ENCODE measurements around the gene ANKRD13A.

Gene ANKRD13A

DNA sequence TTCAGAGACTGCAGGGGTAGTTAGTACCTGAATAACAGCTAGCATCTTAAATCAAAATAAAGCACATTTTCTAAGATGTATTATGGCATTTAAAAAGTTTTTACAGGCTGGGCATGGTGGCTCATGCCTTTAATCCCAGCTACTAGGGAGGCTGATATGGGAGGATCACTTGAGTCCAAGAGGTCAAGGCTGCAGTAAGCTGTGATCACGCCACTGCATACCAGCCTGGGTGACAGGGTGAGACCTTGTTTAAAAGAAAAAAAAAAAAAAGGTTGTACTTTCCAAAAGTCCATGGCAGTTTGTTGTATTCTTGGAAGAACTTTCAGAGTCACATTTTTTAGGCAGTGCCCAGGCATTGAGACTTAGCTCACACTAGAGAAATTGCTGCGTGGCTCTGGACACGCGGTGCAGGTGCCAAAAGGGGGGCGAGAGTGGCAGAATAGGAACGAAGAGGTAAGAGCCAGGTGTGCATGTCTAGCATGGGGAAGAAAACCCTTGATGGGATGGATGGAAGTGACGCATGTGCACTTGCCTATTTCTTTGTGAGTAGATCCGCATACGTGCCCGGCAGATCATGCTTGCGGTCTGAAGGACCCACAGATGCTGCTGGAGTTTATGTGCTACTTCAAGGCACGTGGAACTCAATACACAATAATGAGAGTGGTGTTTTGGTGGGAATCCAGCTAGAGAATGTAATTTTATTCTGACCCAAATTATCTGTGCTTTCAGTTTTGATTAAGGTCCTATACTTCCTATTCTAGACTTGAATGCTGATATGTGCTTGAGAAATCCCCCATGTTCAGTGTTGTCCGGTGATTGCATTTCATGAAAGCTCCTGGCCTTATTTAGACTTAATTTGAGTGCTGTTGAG is 11.9 kb downstream of the ANKRD13A start:
- Histone ChIP-seq H3K4me3 (ENCODE audit: low read depth in 1 of 2, low read length in 2 of 2) (no peak overlapping the region), H3K27ac (ENCODE audit: low read depth, low read length) (no peak overlapping the region), H3K9ac (ENCODE audit: low read length) (no peak overlapping the region), H3K36me3 (ENCODE audit: insufficient read depth, low read length) (peaks cover 15% of the 10 kb centered on the region), H3K27me3 (ENCODE audit: control insufficient read depth in 1 of 2, insufficient read depth in 2 of 2, low read length in 2 of 2) (no peaks in the 10 kb centered on the region), H3K4me1 (ENCODE audit: insufficient read depth, low read length) (no peaks in the 10 kb centered on the region), H3K9me3 (ENCODE audit: low read length) (no peaks in the 10 kb centered on the region)

DNA sequence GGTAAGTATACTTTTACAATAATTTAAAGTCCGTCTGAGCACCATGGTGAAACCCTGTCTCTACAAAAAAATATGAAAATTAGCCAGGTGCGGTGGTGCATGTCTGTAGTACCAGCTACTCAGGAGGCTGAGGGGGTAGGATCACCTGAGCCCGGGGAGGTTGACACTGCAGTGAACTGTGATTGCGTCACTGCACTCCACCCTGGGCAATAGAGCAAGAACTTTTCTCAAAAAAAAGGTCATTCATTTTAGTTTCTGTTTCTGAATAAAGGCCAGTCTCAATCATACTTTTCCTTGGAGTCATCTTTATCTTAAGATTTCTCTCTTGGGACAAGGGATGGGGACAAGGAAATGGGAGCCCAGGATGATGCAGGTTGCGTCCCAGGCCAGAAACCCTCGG is 12.9 kb downstream of the ANKRD13A start:
- H3K36me3 ChIP-seq (ENCODE audit: insufficient read depth, low read length) = peaks cover 15% of the 10 kb centered on the region
- no peak overlapping the region for H3K4me3 ChIP-seq (ENCODE audit: low read depth in 1 of 2, low read length in 2 of 2)
- no peak overlapping the region for H3K27ac ChIP-seq (ENCODE audit: low read depth, low read length)
- no peaks in the 10 kb centered on the region for H3K4me1 ChIP-seq (ENCODE audit: insufficient read depth, low read length)
- H3K9me3 ChIP-seq (ENCODE audit: low read length) = no peaks in the 10 kb centered on the region
- no peaks in the 10 kb centered on the region for H3K27me3 ChIP-seq (ENCODE audit: control insufficient read depth in 1 of 2, insufficient read depth in 2 of 2, low read length in 2 of 2)
- H3K9ac ChIP-seq (ENCODE audit: low read length) = no peak overlapping the region

GRCh38 chr12:110012659-110013058 is 13.4 kb downstream of the ANKRD13A start:
- Histone ChIP-seq H3K9ac (ENCODE audit: low read length) (no peak overlapping the region), H3K27ac (ENCODE audit: low read depth, low read length) (no peak overlapping the region), H3K9me3 (ENCODE audit: low read length) (no peaks in the 10 kb centered on the region), H3K27me3 (ENCODE audit: control insufficient read depth in 1 of 2, insufficient read depth in 2 of 2, low read length in 2 of 2) (no peaks in the 10 kb centered on the region), H3K36me3 (ENCODE audit: insufficient read depth, low read length) (peaks cover 15% of the 10 kb centered on the region), H3K4me1 (ENCODE audit: insufficient read depth, low read length) (no peaks in the 10 kb centered on the region), H3K4me3 (ENCODE audit: low read depth in 1 of 2, low read length in 2 of 2) (no peak overlapping the region)

- Histone ChIP-seq H3K27me3 (ENCODE audit: control insufficient read depth in 1 of 2, insufficient read depth in 2 of 2, low read length in 2 of 2) (no peaks in the 10 kb centered on the region), H3K4me3 (ENCODE audit: low read depth in 1 of 2, low read length in 2 of 2) (no peak overlapping the region), H3K36me3 (ENCODE audit: insufficient read depth, low read length) (peaks cover 25% of the 10 kb centered on the region), H3K27ac (ENCODE audit: low read depth, low read length) (no peak overlapping the region), H3K9me3 (ENCODE audit: low read length) (no peaks in the 10 kb centered on the region), H3K4me1 (ENCODE audit: insufficient read depth, low read length) (no peaks in the 10 kb centered on the region), H3K9ac (ENCODE audit: low read length) (no peak overlapping the region)
Measured at GRCh38 chr12:110015132-110015531, 15.9 kb downstream of the ANKRD13A start.

DNA sequence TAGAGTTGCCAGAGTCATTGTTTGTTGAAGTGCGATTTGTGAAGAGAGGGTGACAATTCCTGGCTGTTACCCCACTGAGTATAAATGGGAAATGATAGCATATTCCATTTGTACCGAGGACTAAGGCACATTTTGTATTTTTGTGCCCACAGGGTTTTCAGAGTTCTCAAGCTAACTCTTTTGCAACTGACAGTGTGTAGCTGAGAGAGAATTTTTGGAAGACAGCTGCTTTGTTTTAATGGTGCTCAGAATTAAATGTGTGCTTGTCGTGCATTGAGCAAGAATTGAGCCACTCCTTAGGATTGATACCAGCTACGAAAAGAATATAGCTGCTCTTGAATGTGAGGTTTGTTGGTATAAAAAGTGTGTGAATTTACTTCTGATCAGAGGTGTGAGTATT is 21.7 kb downstream of the ANKRD13A start:
- Histone ChIP-seq H3K9me3 (ENCODE audit: low read length) (no peaks in the 10 kb centered on the region), H3K36me3 (ENCODE audit: insufficient read depth, low read length) (peaks cover 38% of the 10 kb centered on the region), H3K4me1 (ENCODE audit: insufficient read depth, low read length) (peaks cover 9% of the 10 kb centered on the region), H3K27ac (ENCODE audit: low read depth, low read length) (no peak overlapping the region), H3K4me3 (ENCODE audit: low read depth in 1 of 2, low read length in 2 of 2) (no peak overlapping the region), H3K27me3 (ENCODE audit: control insufficient read depth in 1 of 2, insufficient read depth in 2 of 2, low read length in 2 of 2) (no peaks in the 10 kb centered on the region), H3K9ac (ENCODE audit: low read length) (no peak overlapping the region)

GRCh38 chr12:110023059-110023980 is 24.1 kb downstream of the ANKRD13A start:
- H3K4me3 ChIP-seq (ENCODE audit: low read depth in 1 of 2, low read length in 2 of 2) = no peak overlapping the region
- no peaks in the 10 kb centered on the region for H3K9me3 ChIP-seq (ENCODE audit: low read length)
- H3K27ac ChIP-seq (ENCODE audit: low read depth, low read length) = no peak overlapping the region
- no peak overlapping the region for H3K9ac ChIP-seq (ENCODE audit: low read length)
- H3K27me3 ChIP-seq (ENCODE audit: control insufficient read depth in 1 of 2, insufficient read depth in 2 of 2, low read length in 2 of 2) = no peaks in the 10 kb centered on the region
- peaks cover 53% of the 10 kb centered on the region for H3K36me3 ChIP-seq (ENCODE audit: insufficient read depth, low read length)
- H3K4me1 ChIP-seq (ENCODE audit: insufficient read depth, low read length) = peaks cover 9% of the 10 kb centered on the region

- Histone ChIP-seq H3K4me1 (ENCODE audit: insufficient read depth, low read length) (peaks cover 9% of the 10 kb centered on the region), H3K9ac (ENCODE audit: low read length) (no peak overlapping the region), H3K4me3 (ENCODE audit: low read depth in 1 of 2, low read length in 2 of 2) (no peak overlapping the region), H3K9me3 (ENCODE audit: low read length) (no peaks in the 10 kb centered on the region), H3K27me3 (ENCODE audit: control insufficient read depth in 1 of 2, insufficient read depth in 2 of 2, low read length in 2 of 2) (no peaks in the 10 kb centered on the region), H3K36me3 (ENCODE audit: insufficient read depth, low read length) (peaks cover 56% of the 10 kb centered on the region), H3K27ac (ENCODE audit: low read depth, low read length) (peak overlapping the region; percentile 32)
Measured at GRCh38 chr12:110024051-110024450, 24.8 kb downstream of the ANKRD13A start.

- Histone ChIP-seq H3K36me3 (ENCODE audit: insufficient read depth, low read length) (peaks cover 39% of the 10 kb centered on the region), H3K4me1 (ENCODE audit: insufficient read depth, low read length) (peaks cover 4% of the 10 kb centered on the region), H3K4me3 (ENCODE audit: low read depth in 1 of 2, low read length in 2 of 2) (no peak overlapping the region), H3K9ac (ENCODE audit: low read length) (no peak overlapping the region), H3K27ac (ENCODE audit: low read depth, low read length) (no peak overlapping the region), H3K9me3 (ENCODE audit: low read length) (no peaks in the 10 kb centered on the region), H3K27me3 (ENCODE audit: control insufficient read depth in 1 of 2, insufficient read depth in 2 of 2, low read length in 2 of 2) (no peaks in the 10 kb centered on the region)
Measured at GRCh38 chr12:110028323-110028722, 29.1 kb downstream of the ANKRD13A start.

GRCh38 chr12:110029290-110029815 is 30.1 kb downstream of the ANKRD13A start:
- Histone ChIP-seq H3K36me3 (ENCODE audit: insufficient read depth, low read length) (peaks cover 47% of the 10 kb centered on the region), H3K4me3 (ENCODE audit: low read depth in 1 of 2, low read length in 2 of 2) (no peak overlapping the region), H3K27ac (ENCODE audit: low read depth, low read length) (no peak overlapping the region), H3K9me3 (ENCODE audit: low read length) (no peaks in the 10 kb centered on the region), H3K9ac (ENCODE audit: low read length) (no peak overlapping the region), H3K4me1 (ENCODE audit: insufficient read depth, low read length) (no peaks in the 10 kb centered on the region), H3K27me3 (ENCODE audit: control insufficient read depth in 1 of 2, insufficient read depth in 2 of 2, low read length in 2 of 2) (no peaks in the 10 kb centered on the region)

GRCh38 chr12:110033888-110034287 is 34.7 kb downstream of the ANKRD13A start:
- Histone ChIP-seq H3K4me1 (ENCODE audit: insufficient read depth, low read length) (peaks cover 3% of the 10 kb centered on the region), H3K27me3 (ENCODE audit: control insufficient read depth in 1 of 2, insufficient read depth in 2 of 2, low read length in 2 of 2) (no peaks in the 10 kb centered on the region), H3K4me3 (ENCODE audit: low read depth in 1 of 2, low read length in 2 of 2) (no peak overlapping the region), H3K9ac (ENCODE audit: low read length) (no peak overlapping the region), H3K9me3 (ENCODE audit: low read length) (no peaks in the 10 kb centered on the region), H3K27ac (ENCODE audit: low read depth, low read length) (no peak overlapping the region), H3K36me3 (ENCODE audit: insufficient read depth, low read length) (peaks cover 49% of the 10 kb centered on the region)

- Histone ChIP-seq H3K9me3 (ENCODE audit: low read length) (no peaks in the 10 kb centered on the region), H3K4me1 (ENCODE audit: insufficient read depth, low read length) (peaks cover 12% of the 10 kb centered on the region), H3K36me3 (ENCODE audit: insufficient read depth, low read length) (peaks cover 46% of the 10 kb centered on the region), H3K27me3 (ENCODE audit: control insufficient read depth in 1 of 2, insufficient read depth in 2 of 2, low read length in 2 of 2) (no peaks in the 10 kb centered on the region), H3K9ac (ENCODE audit: low read length) (no peak overlapping the region), H3K27ac (ENCODE audit: low read depth, low read length) (no peak overlapping the region), H3K4me3 (ENCODE audit: low read depth in 1 of 2, low read length in 2 of 2) (no peak overlapping the region)
Measured at GRCh38 chr12:110035534-110036104, 36.4 kb downstream of the ANKRD13A start.
